HG03432 (cell line): Measurements from ENCODE around the gene CCL4.

ENCODE experiments used
- ATAC-seq: cut with Tn5 transposase; IDR thresholded peaks from one replicate; pipeline ENCODE4 v1.9.1; 2021; ENCODE audit warnings: mild to moderate bottlenecking, moderate library complexity; ENCODE audit not compliant: unreplicated experiment

The CCL4 gene

DNA sequence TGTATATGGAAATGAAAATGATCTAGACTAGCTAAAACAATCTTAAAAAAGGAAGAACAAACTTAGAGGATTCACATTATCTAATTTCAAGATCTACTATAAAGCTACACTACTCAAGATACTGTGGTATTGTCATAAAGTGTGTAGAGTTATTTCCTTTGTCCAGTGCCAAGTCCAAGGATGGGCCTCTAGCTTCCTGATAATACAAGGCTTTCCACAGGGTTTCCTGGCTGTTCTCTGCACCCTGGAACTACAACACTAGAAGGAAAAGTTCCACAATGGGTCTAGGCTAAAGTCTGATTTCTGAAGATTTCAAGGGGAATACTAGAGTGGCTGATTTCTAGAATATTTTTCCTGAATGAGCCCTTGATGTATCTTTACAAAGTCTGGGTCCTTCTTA is 38.6 kb downstream of the CCL4 start:
- ATAC-seq: no peak

DNA sequence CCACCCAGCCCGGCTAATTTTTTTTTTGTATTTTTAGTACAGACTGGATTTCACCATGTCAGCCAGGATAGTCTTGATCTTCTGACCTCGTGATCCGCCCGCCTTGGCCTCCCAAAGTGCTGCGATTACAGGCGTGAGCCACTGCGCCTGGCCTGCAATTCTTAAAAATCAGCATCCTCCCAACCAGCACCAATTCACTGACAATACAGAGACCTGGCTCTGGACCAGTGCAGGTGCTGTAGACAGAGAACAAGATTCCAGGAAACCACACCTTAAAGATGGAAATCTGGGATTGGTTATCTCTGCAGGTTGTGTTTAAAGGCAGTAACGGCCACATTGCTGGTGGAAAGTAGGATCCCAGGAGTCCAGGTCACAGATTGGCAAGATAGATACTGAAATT is 39.2 kb downstream of the CCL4 start:
- no peak for ATAC-seq

DNA sequence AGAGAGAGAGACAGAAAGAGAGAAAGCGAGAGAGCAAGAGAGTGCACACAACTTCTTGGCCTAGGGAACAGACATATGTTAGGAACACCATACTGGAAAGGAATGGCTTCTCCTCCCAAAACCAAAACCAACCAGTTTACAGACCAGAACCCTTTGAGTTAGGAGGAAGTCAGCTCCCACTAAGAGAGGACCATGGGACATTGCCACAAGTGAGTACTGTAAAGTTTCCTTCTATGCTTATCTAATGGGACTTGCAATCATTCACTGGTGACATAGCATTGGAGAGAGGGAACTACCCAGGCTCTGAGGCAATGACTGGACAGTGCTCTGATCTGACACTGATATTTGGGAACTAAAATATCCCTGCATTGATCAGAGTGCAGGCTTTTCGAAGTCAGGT is 40.4 kb downstream of the CCL4 start:
- ATAC-seq: no peak

DNA sequence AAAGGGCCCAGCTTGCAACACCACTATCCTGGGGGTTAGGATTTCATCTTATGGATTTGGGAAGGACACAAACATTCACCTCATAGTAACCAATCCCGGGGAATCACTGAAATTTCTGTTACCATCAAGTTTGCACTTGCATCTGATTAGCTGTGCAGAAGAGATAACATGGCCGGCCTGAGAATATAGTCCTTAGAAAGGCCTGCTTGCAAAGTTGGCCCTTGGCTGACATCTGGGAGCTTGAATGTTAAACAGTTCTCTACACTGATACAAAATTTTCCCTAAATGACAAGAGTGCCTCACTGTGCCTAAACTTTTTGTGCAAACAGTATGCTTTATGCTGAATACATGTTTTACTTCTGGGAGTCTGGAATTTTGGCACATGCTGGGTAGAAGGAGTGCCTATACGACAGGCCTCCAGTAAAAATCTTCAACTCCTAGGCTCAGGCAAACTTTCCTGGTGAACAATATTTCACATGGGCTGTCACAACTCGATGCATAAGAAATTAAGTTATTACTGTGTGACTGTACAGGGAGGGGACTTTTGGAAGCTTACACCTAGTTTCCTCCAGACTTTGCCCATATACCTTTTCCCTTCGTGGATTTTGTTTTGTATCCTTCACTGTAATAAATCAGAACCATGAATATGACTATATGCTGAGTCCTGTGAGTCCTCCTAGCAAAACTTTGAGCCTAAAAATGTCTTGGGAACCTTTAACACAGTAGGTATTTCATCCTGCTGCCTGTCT is 41.5 kb downstream of the CCL4 start:
- no peak for ATAC-seq

DNA sequence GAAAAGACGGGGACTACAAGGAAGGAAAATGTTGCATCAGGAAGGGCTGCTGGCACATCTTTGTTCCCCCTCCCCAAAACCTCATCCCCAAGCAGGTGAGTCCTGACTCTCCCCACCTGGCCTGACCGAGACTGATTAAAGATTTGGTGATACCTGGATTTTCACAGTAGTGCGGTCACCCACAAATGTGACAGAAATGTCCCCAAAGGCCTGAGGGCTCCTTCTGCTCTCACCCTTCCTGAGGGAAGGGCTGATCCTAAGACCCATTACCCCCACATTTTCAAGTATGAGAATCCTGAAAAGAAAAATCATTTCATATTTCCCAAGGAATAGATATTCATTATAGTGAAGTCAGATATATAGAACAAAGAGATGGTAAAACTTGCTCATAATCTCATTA is 44.0 kb downstream of the CCL4 start:
- ATAC-seq: no peak

DNA sequence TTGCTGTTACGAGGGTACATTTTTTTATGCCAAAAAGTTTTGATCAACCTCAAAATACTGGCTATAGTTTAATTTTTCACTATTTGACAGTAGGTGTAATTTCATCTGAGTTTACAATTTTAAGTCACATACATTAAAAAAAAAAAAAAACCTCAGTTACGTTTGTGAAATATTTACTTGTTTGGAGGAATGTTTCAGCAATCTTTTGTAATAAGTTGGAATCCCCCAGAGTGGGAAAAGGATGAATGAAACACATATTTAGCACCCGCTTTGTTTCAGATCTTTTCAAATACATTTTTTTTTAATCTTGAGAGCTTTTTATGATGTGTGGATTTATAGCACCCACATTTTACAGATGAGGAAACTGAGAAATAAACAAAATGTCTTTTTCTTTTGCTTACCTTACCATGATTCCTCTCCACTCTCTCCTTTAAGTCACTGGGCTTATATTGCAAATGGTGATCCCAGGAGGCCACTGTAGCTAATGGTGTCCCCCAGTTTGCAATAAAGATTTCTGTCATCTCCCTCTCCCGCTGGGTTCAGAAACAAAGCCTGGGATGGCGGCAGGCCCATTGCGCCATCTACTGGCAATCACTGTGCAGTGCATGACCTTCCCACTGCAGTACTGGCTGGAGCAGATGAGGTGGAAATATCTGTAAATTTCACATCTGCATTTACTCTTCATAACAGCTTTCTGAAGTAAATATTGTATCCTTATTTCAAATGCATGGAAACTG is 45.1 kb downstream of the CCL4 start:
- ATAC-seq: no peak

DNA sequence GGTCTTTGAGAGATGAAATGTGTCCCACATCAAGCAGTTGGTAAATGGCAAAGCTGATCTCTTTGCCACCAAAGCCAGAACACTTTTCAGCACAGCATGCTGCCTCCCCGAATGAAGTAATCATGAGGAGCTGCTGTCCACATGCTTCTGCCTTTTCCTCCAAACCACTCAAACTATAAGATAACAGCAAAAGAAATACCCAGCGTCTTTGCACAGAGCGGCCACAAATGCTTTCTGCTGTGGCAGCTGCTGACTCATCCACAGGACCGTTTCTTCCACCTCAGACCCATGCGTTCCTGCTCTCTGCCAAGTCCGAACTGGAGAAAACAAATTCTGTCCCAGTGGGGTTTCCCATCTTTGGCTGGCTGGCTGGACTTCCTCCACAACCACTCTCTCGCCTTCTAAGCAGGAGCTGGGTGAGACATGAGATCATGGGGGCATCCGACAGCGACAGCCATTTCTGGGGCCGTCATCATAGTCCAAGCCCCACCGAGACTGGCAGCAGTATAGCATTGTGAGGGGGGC is 45.7 kb downstream of the CCL4 start:
- ATAC-seq: no peak

DNA sequence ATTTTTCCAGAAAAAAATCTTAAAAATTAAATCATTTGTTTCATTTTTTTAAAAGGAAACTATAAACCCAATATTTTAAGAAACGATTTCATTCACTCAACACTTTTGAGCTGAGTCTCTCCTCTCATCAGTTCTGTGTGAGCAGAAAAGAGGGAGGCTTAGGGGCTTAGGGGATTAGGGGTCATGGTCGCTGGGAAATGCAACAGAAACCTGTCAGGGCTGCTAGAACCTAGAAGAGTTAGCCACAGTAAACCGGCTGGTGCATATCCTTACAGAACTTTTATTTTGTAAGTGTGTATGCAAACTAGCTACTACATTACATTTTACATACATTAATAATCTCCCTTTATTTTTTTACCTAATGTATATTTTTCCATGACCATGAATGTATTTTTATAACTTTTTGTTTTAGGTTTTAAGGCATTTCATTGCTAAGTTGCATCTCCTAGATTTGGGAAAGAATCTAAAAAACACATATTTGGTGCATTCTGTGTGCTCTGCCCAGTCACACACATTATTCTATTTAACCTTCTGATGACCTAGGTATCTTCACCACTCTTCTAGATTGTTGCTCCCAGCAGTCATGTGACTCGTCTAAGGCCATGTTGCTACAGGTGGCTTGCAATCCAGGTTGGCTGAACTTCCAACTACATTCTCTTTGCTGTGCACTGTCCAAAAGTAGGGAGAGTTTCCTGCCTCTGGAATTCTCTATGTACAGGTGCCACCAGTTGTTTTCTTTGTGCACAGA is 48.4 kb downstream of the CCL4 start:
- no peak for ATAC-seq

DNA sequence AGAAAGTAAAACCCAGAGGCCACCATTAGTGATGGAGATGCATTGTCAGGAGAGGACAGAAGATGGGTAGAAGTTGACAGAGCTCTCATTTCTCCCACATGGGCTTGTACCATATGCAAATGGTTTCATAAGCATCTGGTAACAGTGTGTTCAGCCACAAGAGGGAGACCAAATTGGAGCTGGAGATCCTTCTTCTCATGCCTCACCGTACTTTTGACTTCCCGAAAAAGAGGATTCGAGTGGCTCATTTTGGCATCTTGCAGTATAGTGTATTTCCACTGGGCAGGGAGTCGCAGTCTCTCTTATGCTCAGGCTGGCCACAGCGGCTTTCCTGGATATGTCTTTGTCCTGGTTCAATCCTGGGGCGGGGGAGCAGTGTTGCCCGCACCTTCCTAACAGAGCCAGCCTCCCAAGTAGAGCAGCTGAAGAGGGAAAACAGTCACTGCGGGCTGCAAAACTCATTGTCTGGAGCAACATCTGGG is 49.1 kb downstream of the CCL4 start:
- no peak for ATAC-seq

DNA sequence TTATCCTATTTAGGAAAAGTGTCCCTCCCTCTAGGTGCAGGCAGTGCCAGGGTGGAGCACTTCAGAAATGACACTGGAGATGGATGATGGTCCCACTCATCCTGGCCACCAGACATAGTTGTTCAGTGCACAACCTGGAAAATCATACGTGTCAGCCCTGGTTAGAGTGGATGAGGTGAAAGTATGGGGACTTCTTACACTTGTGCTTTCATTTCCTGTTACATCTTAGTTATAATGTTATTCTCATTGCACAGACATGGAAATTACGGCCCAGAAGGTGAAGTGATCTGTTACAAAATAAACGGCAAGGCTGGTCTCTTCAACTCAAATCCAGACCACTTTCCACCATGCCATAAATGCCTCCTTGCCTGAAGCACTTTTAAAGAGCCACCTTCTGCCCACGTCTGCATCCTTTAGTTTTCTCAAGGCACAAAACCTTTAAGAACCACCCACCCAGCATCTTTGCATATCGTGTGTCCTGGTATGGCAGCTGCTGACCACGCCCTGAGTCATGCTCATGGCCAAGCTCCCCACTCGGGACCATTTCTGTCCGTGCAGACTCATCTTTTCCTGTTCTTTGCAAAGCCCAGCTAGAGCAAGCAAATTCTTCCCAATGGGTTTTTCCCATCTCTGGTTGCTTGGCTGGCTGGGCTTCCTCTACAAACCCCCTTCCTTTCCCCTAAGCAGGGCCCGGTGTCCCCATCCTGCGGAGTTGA is 50.4 kb downstream of the CCL4 start:
- ATAC-seq: no peak
